ENCODE data around the gene RELA.
A peak's percentile ranks its signal among the peaks of the same experiment; 100 is the strongest.

RELA gene

GRCh38 chr11:65652511-65653228 lies 10.0 kb downstream of the RELA start:
- in situ Hi-C loops (cut with MboI; ENCODE audit: low sequenced_read_pairs, unreplicated experiment), result no loop called here
- TF ChIP-seq CTCF (IDR thresholded peaks at IDR 0.05; ENCODE audit: borderline replicate concordance, control extremely low read depth, extremely low read depth, insufficient read depth, missing control alignments), result no peak

GRCh38 chr11:65651589-65652510 lies 10.9 kb downstream of the RELA start:
- no peak for TF ChIP-seq CTCF (IDR thresholded peaks at IDR 0.05; ENCODE audit: borderline replicate concordance, control extremely low read depth, extremely low read depth, insufficient read depth, missing control alignments)
- no peak for DNase-seq (ENCODE audit: low spot score)
- in situ Hi-C loops (cut with MboI; ENCODE audit: low sequenced_read_pairs, unreplicated experiment), result no loop called here

More at GRCh38 chr11:65652511-65653228, 10.0 kb downstream of the RELA start:
- DNase-seq (ENCODE audit: low spot score), result peak; percentile 100

DNA sequence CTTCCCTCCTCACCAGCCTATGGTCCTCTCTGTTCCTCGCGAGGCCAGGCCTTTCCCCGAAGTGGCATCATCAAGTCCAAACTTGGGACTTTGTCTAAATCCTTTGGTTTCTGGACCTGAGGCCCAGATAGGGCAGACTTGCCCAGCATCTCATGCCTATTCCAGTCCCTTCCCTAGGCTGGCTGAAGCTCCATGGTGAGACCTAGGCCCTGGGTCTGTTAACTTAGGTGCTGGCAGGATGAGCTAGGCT lies 11.5 kb downstream of the RELA start:
- no peak for TF ChIP-seq CTCF (IDR thresholded peaks at IDR 0.05; ENCODE audit: borderline replicate concordance, control extremely low read depth, extremely low read depth, insufficient read depth, missing control alignments)
- in situ Hi-C loops (cut with MboI; ENCODE audit: low sequenced_read_pairs, unreplicated experiment), result no loop called here

GRCh38 chr11:65650547-65651338 lies 12.0 kb downstream of the RELA start:
- no peak for TF ChIP-seq CTCF (IDR thresholded peaks at IDR 0.05; ENCODE audit: borderline replicate concordance, control extremely low read depth, extremely low read depth, insufficient read depth, missing control alignments)
- no peak for DNase-seq (ENCODE audit: low spot score)
- in situ Hi-C loops (cut with MboI; ENCODE audit: low sequenced_read_pairs, unreplicated experiment), result no loop called here

More for the DNA sequence above, 11.5 kb downstream of the RELA start:
- DNase-seq (ENCODE audit: low spot score), result no peak

DNA sequence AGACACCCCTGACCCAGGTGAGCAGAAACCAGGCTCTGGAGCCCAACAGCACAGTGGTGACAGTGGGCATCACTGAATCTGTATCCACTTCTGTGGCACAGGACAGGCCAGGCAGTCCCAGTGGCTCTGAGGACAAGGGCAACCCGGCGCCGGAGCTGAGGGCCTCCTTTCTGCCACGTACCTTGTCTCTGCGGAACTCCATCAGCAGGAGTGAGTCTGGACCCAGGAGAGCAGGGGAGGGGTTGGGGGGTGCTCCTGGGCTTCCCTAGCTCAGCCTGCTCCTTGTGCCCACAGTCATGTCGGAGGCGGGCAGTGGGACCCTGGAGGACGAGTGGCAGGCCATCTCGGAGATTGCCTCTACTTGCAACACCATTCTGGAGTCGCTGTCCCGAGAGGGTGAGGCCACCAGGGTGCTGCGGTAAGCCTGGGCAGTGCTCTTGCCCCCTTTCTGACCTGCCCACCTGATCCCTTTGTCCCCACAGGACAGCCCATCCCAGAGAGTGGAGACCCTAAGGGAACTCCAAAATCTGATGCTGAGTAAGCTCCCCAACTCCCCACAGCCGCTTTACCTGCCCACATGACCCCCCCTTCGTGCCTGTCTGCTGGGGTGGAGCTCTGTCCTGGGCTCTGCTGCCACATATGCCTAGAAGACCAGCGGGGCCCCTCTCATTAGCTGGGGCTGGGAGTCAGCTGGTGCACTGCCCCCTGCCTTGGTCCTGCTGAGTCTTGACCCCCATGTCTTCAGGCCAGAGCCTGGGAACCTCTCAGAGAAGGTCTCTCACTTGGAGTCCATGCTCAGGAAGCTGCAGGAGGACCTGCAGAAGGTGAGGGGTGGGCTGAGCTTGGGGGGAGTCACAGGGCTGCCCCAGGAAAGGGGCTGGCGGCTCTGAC lies 12.8 kb downstream of the RELA start:
- TF ChIP-seq CTCF (IDR thresholded peaks at IDR 0.05; ENCODE audit: borderline replicate concordance, control extremely low read depth, extremely low read depth, insufficient read depth, missing control alignments), result no peak
- no peak for DNase-seq (ENCODE audit: low spot score)
- in situ Hi-C loops (cut with MboI; ENCODE audit: low sequenced_read_pairs, unreplicated experiment), result no loop called here
